Subcutaneous adipose tissue (tissue), 4 donors: ENCODE data around the gene TUBA4A. TPM values are rescaled to one million over a fixed set of nuclear protein-coding genes. Genes with fewer than 3 reads are reported as not detected.

Experiments
- CTCF ChIP-seq: fragments of 450-650 bp; IDR thresholded peaks from one replicate; pipeline ENCODE4 v1.5.1; 2016; ENCODE audit warnings: low read depth, mild to moderate bottlenecking, control low read depth, antibody characterized with exemption, moderate library complexity
- total RNA-seq, 4 donors: library from RNA; depleted of rRNA; stranded (reverse); fragments of >200 nt; gene quantifications; one replicate each; pipeline ENCODE4 v1.1.0, GENCODE V29; 2016

The TUBA4A gene
- total RNA-seq, 4 donors from 2014 or later = 7.2 to 31.8 (median 9.2) TPM

- no peak for TF ChIP-seq CTCF
Measured at GRCh38 chr2:219272995-219273394, 19.3 kb upstream of the TUBA4A start.

- TF ChIP-seq CTCF = no peak
Measured at GRCh38 chr2:219272356-219272755, 18.6 kb upstream of the TUBA4A start.

- no peak for TF ChIP-seq CTCF
Measured at GRCh38 chr2:219271021-219271420, 17.3 kb upstream of the TUBA4A start.

- TF ChIP-seq CTCF = no peak
Measured at GRCh38 chr2:219270055-219270372, 16.3 kb upstream of the TUBA4A start.

GRCh38 chr2:219269362-219270054, 15.8 kb upstream of the TUBA4A start:
- no peak for TF ChIP-seq CTCF

- TF ChIP-seq CTCF = no peak
Measured at GRCh38 chr2:219268294-219268693, 14.6 kb upstream of the TUBA4A start.

- no peak for TF ChIP-seq CTCF
Measured at GRCh38 chr2:219266886-219267285, 13.2 kb upstream of the TUBA4A start.
